HepG2 (cell line): ENCODE results near the gene TNFRSF25. TPM values are rescaled to one million over a fixed set of nuclear protein-coding genes. Genes with fewer than 3 reads are reported as not detected.

ENCODE experiments used
- ATF6 ChIP-seq: sonication (generic); formaldehyde crosslinking; conservative IDR thresholded peaks from 2 replicates; pipeline ENCODE4 v1.4.0; 2020; ENCODE audit warnings: missing genetic modification reagents
- HES4 ChIP-seq: sonication (generic); formaldehyde crosslinking; IDR thresholded peaks from 2 replicates; pipeline ENCODE4 v1.9.0; 2021; ENCODE audit warnings: mild to moderate bottlenecking, missing genetic modification reagents, borderline replicate concordance
- HHEX ChIP-seq: IDR thresholded peaks from 2 replicates; pipeline ENCODE4 v1.6.1; 2016; ENCODE audit warnings: control low read depth
- MIXL1 ChIP-seq: IDR thresholded peaks from 2 replicates; pipeline ENCODE4 v1.6.1; 2016
- RXRB ChIP-seq: IDR thresholded peaks from 2 replicates; pipeline ENCODE4 v1.6.1; 2016; ENCODE audit warnings: borderline replicate concordance, missing genetic modification reagents, missing compliant biosample characterization
- SNAPC4 ChIP-seq: sonication (generic); formaldehyde crosslinking; IDR thresholded peaks from 2 replicates; pipeline ENCODE4 v1.4.0; 2020; ENCODE audit warnings: mild to moderate bottlenecking, missing genetic modification reagents
- THAP9 ChIP-seq: sonication (generic); formaldehyde crosslinking; IDR thresholded peaks from 2 replicates; pipeline ENCODE4; 2020; ENCODE audit warnings: missing genetic modification reagents, mild to moderate bottlenecking, borderline replicate concordance
- ZFX ChIP-seq: sonication (generic); formaldehyde crosslinking; IDR thresholded peaks from 2 replicates; pipeline ENCODE4 v1.4.0; 2020; ENCODE audit warnings: mild to moderate bottlenecking, low read depth, missing genetic modification reagents, moderate library complexity
- ZNF563 ChIP-seq: sonication (generic); formaldehyde crosslinking; IDR thresholded peaks from 2 replicates; pipeline ENCODE4 v1.8.0; 2022; ENCODE audit warnings: mild to moderate bottlenecking, moderate library complexity, missing genetic modification reagents
- ZNF609 ChIP-seq: sonication (generic); formaldehyde crosslinking; IDR thresholded peaks from 2 replicates; pipeline ENCODE4 v1.4.0; 2020; ENCODE audit warnings: mild to moderate bottlenecking, missing genetic modification reagents, borderline replicate concordance
- ZNF704 ChIP-seq: sonication (generic); formaldehyde crosslinking; IDR thresholded peaks from 2 replicates; pipeline ENCODE4 v1.8.1; 2023; ENCODE audit warnings: mild to moderate bottlenecking, inconsistent platforms, moderate library complexity, missing genetic modification reagents, borderline replicate concordance
- polyA plus RNA-seq, 8 experiments: library from polyadenylated mRNA; depleted of rRNA in 3 of 8; stranded (reverse) in 7 of 8; unstranded in 1 of 8; fragments of >200 nt; fragmentation: Illumina TruSeq in 4 of 8; extraction: Trizol in 4 of 8; gene quantifications; 2 replicates each; pipeline versions ENCODE4 v1.2.1 to v1.2.3, GENCODE V29; 2011 to 2016; ENCODE audit warnings: low read depth in 4 of 8, missing spikeins in 1 of 8, mixed read lengths in 1 of 8; ENCODE audit not compliant: insufficient read depth in 1 of 8
- total RNA-seq, 5 experiments: library from RNA; depleted of rRNA; stranded (reverse); fragments of >200 nt; fragmentation: Illumina TruSeq; extraction: Trizol; gene quantifications; 2 replicates each; pipeline ENCODE4 v1.2.3, GENCODE V29; 2016; ENCODE audit warnings: low read depth in 1 of 5

Gene TNFRSF25
- total and polyA plus RNA-seq, 2 of the 13 experiments (the other 11 are each of a cell fraction or from before 2014, with no cell fraction given), result 1.4 to 1.5 TPM

- TF ChIP-seq THAP9 (0 out of 2 replicates have a peak, but pooled peaks have one; percentile 20), HHEX (CRISPR knock-in tag) (no peak), ZFX (0 out of 2 replicates have a peak, but pooled peaks have one; percentile 14), ZNF609 (CRISPR knock-in tag) (peak; percentile 43; the same call in 1 of the 2 replicates), ZNF563 (CRISPR knock-in tag) (no peak), MIXL1 (CRISPR knock-in tag) (peak; percentile 22; the same call in 1 of the 2 replicates), SNAPC4 (CRISPR knock-in tag) (no peak), HES4 (CRISPR knock-in tag) (no peak), ZNF704 (CRISPR knock-in tag) (0 out of 2 replicates have a peak, but pooled peaks have one; percentile 23), ATF6 (no peak), RXRB (CRISPR knock-in tag) (peak; percentile 75)
These were observed 20.8 kb downstream of the TNFRSF25 start (continued) for GRCh38 chr1:6445062-6445763.
